HG02571 (cell line): ENCODE measurements around the gene TNFRSF12A.
"Not testable (repeated sequence)": the region's sequence is repeated elsewhere in the genome, so short reads cannot be mapped to it uniquely, and the experiment has no call there.

ENCODE experiments used
- ATAC-seq: cut with Tn5 transposase; IDR thresholded peaks from one replicate; pipeline ENCODE4 v1.9.1; 2021; ENCODE audit warnings: mild to moderate bottlenecking, moderate library complexity; ENCODE audit not compliant: unreplicated experiment

The TNFRSF12A gene

DNA sequence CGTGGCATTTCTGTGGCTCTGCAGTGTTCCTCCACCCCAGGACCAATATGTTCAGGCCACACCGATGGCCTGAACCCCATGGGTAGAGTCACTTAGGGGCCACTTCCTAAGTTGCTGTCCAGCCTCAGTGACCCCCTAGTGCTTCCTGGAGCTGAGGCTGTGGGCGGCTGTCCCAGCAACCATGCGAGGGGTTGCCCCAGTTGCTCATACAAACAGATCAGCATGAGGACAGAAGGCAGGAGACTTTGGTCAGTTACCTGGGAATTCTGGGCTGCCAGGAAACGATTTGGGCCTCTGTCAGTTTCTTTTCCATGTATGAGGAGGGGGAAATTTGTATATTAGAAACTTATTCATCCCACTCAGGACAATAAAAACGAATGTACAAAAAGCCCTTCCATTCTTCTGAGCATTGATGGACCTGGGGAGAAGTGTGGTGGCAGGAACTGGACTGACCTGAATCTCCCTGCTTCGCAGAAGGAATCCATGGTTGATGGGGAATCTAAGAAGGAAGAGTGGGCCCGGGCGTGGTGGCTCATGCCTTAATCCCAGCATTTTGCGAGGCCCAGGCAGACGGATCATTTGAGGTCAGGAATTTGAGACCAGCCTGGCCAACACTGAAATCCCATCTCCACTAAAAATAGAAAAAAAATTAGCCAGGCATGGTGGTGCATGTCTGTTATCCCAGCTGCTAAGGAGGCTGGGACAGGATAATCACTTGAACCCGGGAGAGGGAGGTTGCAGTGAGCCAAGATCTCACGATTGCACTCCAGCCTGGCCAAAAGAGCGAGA is 40.4 kb downstream of the TNFRSF12A start:
- no peak for ATAC-seq

GRCh38 chr16:3062553-3062952 is 42.4 kb downstream of the TNFRSF12A start:
- no peak for ATAC-seq

DNA sequence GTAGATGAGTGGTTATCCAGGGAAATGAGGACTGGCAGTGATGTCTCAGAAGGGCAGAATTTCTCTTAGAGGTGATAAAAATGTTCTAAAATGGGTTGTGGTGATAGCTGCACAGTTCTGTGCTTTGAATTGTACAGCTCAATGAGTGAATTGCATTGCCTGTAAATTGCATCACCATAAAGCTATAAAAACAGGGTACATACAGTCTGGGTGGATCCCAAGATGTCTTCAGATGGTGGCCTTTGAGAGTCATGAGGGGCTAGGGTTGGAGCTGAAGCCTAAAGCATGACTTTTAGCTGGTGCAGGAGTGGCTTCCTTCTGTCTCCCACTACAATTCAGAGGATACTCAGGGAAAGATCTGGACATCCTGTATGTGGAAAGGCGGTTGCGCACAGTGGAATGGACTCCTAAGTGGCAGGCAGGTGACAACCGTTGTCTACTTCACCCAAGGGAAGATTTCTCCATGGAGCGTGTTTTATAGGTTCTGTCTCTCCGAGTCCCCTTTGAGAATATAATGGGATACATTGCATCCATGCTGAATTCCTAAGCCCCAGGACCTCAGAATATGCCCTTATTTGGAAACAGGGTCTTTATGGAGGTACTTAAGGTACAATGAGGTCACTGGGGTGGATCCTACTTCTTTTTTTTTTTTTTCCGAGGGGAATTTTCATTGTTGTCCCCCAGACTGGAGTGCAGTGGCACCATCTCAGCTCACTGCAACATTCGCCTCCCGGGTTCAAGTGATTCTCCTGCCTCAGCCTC is 43.6 kb downstream of the TNFRSF12A start:
- no peak for ATAC-seq

GRCh38 chr16:3065069-3065741 is 45.0 kb downstream of the TNFRSF12A start, which contains the start of gene IL32:
Gene IL32, plus strand, starts transcription at chr16:3065640. Its CDS starts 172 bp downstream, at chr16:3065812.
- ATAC-seq = no peak

DNA sequence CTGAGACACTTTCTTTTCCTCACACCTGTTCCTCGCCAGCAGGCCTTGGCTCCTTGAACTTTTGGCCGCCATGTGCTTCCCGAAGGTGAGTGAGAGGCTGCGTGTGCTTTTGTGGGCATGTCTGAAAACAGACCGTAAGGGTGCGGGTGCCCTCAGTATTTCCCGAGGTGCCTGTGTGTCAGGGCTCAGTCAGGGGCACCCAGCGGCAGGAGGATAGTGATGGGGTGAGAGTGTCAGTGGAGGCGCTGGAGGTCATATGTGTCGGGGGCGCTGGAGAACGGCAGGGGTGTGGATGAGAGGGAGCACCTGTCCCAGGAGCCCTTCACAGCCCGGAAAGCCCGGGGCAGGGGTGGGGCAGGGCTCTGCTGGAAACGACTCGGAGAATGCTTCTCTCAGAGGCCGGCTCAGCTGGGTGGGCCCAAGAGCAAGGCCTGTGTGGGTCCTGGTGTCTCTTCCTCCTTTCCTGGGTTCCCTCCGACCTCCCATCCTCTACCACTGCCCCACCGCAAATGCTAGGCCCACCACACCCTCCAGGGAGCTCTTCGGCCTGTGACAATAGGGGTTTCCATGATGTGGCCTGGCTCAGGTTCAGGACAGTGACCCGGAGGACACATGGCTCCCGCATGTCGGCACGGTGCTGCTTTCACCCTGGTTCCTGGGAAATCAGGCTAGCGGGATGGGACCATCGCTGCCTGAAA is 45.7 kb downstream of the TNFRSF12A start:
- no peak for ATAC-seq

- ATAC-seq = no peak
Observed at GRCh38 chr16:3066440-3066748, 46.2 kb downstream of the TNFRSF12A start.

GRCh38 chr16:3068487-3068886 is 48.3 kb downstream of the TNFRSF12A start:
- ATAC-seq = no peak

- not testable (repeated sequence) for ATAC-seq
Observed at GRCh38 chr16:3069146-3069545, 49.0 kb downstream of the TNFRSF12A start.

- ATAC-seq = no peak
Observed at GRCh38 chr16:3070608-3071111, 50.5 kb downstream of the TNFRSF12A start.

GRCh38 chr16:3071655-3072054 is 51.5 kb downstream of the TNFRSF12A start:
- no peak for ATAC-seq
